ENCODE data around the gene HCST. TPM values are rescaled to one million over a fixed set of nuclear protein-coding genes. Genes with fewer than 3 reads are reported as not detected.

HCST gene
- total and polyA plus RNA-seq, 2 of the 13 experiments (the other 11 are each of a cell fraction or from before 2014, with no cell fraction given), result 0.24 to 1.2 TPM

DNA sequence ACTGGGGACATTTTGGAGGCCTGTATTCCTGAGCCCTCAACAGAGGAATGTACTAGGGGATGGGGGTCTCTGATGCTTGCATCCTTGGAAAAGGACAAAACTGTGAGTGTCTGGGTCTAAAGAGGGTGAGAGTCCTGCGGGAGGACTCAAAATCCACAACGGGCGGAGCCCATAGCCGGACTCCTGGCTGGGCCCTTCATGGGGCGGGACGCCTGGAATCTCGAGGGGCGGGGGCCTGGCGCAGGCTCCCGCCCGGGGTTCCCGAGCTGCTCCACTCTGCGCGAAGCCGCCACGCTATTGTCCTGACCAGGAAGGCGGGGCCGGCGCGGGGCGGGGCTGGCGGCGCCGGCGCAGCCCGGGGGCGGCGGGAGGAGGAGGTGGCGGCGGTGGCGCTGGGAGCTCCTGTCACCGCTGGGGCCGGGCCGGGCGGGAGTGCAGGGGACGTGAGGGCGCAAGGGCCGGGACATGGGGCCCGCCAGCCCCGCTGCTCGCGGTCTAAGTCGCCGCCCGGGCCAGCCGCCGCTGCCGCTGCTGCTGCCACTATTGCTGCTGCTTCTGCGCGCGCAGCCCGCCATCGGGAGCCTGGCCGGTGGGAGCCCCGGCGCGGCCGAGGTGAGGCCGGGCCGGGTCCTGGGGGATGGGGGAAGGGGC lies 34.0 kb upstream of the HCST start, which contains the start of gene APLP1 (continued):
- TF ChIP-seq, protein P1, sequence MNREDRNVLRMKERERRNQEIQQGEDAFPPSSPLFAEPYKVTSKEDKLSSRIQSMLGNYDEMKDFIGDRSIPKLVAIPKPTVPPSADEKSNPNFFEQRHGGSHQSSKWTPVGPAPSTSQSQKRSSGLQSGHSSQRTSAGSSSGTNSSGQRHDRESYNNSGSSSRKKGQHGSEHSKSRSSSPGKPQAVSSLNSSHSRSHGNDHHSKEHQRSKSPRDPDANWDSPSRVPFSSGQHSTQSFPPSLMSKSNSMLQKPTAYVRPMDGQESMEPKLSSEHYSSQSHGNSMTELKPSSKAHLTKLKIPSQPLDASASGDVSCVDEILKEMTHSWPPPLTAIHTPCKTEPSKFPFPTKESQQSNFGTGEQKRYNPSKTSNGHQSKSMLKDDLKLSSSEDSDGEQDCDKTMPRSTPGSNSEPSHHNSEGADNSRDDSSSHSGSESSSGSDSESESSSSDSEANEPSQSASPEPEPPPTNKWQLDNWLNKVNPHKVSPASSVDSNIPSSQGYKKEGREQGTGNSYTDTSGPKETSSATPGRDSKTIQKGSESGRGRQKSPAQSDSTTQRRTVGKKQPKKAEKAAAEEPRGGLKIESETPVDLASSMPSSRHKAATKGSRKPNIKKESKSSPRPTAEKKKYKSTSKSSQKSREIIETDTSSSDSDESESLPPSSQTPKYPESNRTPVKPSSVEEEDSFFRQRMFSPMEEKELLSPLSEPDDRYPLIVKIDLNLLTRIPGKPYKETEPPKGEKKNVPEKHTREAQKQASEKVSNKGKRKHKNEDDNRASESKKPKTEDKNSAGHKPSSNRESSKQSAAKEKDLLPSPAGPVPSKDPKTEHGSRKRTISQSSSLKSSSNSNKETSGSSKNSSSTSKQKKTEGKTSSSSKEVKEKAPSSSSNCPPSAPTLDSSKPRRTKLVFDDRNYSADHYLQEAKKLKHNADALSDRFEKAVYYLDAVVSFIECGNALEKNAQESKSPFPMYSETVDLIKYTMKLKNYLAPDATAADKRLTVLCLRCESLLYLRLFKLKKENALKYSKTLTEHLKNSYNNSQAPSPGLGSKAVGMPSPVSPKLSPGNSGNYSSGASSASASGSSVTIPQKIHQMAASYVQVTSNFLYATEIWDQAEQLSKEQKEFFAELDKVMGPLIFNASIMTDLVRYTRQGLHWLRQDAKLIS (CRISPR knock-in tag; IDR thresholded peaks at IDR 0.05), result no peak
- no peak for TF ChIP-seq CHCHD3 (CRISPR knock-in tag; IDR thresholded peaks at IDR 0.05)
- TF ChIP-seq, protein P2, sequence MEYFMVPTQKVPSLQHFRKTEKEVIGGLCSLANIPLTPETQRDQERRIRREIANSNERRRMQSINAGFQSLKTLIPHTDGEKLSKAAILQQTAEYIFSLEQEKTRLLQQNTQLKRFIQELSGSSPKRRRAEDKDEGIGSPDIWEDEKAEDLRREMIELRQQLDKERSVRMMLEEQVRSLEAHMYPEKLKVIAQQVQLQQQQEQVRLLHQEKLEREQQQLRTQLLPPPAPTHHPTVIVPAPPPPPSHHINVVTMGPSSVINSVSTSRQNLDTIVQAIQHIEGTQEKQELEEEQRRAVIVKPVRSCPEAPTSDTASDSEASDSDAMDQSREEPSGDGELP (IDR thresholded peaks at IDR 0.05; ENCODE audit: borderline replicate concordance, low read depth), result no peak
- TF ChIP-seq ZNF564 (CRISPR knock-in tag; IDR thresholded peaks at IDR 0.05), result no peak
- TF ChIP-seq ZNF451 (CRISPR knock-in tag; IDR thresholded peaks at IDR 0.05), result no peak
- TF ChIP-seq RFXANK (CRISPR knock-in tag; IDR thresholded peaks at IDR 0.05), result no peak
- TF ChIP-seq SATB2 (CRISPR knock-in tag; IDR thresholded peaks at IDR 0.05), result no peak
- TF ChIP-seq SNAI1 (CRISPR knock-in tag; IDR thresholded peaks at IDR 0.05; ENCODE audit: borderline replicate concordance), result no peak
- TF ChIP-seq NR2F6 (IDR thresholded peaks at IDR 0.05), result no peak
- TF ChIP-seq NR2F6 (CRISPR knock-in tag; IDR thresholded peaks at IDR 0.05), result no peak
- no peak for TF ChIP-seq ETV5 (CRISPR knock-in tag; IDR thresholded peaks at IDR 0.05; ENCODE audit: borderline replicate concordance)
- TF ChIP-seq ZNF792 (CRISPR knock-in tag; IDR thresholded peaks at IDR 0.05), result no peak
- TF ChIP-seq ZNF775 (CRISPR knock-in tag; IDR thresholded peaks at IDR 0.05; ENCODE audit: borderline replicate concordance), result no peak
- TF ChIP-seq ZNF703 (CRISPR knock-in tag; IDR thresholded peaks at IDR 0.05; ENCODE audit: borderline replicate concordance), result no peak
- no peak for TF ChIP-seq ASH2L (IDR thresholded peaks at IDR 0.05; ENCODE audit: insufficient read length, low read depth, low read length)
- TF ChIP-seq, protein P3, sequence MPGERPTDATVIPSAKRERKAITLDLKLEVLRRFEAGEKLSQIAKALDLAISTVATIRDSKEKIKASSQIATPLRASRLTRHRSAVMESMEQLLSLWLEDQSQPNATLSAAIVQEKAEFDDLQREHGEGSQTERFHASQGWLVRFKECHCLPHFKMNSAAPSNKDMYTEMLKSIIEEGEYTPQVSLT (CRISPR knock-in tag; IDR thresholded peaks at IDR 0.05; ENCODE audit: borderline replicate concordance, low read depth), result no peak
- TF ChIP-seq, protein P4, sequence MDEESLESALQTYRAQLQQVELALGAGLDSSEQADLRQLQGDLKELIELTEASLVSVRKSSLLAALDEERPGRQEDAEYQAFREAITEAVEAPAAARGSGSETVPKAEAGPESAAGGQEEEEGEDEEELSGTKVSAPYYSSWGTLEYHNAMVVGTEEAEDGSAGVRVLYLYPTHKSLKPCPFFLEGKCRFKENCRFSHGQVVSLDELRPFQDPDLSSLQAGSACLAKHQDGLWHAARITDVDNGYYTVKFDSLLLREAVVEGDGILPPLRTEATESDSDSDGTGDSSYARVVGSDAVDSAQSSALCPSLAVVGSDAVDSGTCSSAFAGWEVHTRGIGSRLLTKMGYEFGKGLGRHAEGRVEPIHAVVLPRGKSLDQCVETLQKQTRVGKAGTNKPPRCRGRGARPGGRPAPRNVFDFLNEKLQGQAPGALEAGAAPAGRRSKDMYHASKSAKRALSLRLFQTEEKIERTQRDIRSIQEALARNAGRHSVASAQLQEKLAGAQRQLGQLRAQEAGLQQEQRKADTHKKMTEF (CRISPR knock-in tag; IDR thresholded peaks at IDR 0.05), result no peak
- TF ChIP-seq SAP130 (CRISPR knock-in tag; IDR thresholded peaks at IDR 0.05; ENCODE audit: low read depth), result peak; percentile 20; the same call in 1 of the 2 replicates
- TF ChIP-seq, protein P5, sequence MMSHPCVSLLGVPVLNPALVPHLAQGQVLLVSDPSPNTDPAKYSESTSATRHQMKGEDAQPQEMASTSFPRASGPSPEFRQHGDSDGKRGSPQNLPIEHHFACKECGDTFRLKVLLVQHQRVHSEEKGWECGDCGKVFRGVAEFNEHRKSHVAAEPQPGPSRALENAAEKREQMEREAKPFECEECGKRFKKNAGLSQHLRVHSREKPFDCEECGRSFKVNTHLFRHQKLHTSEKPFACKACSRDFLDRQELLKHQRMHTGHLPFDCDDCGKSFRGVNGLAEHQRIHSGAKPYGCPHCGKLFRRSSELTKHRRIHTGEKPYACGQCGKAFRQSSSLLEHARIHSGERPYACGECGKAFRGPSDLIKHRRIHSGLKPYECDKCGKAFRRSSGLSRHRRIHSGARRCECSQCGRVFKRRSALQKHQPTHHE (CRISPR knock-in tag; IDR thresholded peaks at IDR 0.05; ENCODE audit: borderline replicate concordance), result no peak
- peak; percentile 45; the same call in 1 of the 2 replicates for TF ChIP-seq ZNF263 (CRISPR knock-in tag; IDR thresholded peaks at IDR 0.05)
- TF ChIP-seq AKAP8 (CRISPR knock-in tag; IDR thresholded peaks at IDR 0.05), result no peak
- no peak for TF ChIP-seq MTA3 (CRISPR knock-in tag; IDR thresholded peaks at IDR 0.05)
- no peak for TF ChIP-seq AHR (CRISPR knock-in tag; IDR thresholded peaks at IDR 0.05)
- peak; percentile 68 for TF ChIP-seq HNRNPLL (IDR thresholded peaks at IDR 0.05; ENCODE audit: low read depth, low read length, poor library complexity, severe bottlenecking)
- peak; percentile 59 for TF ChIP-seq HNRNPK (IDR thresholded peaks at IDR 0.05; ENCODE audit: low read depth, low read length, poor library complexity, severe bottlenecking)
